MM.1S (cell line): Measurements from ENCODE around the gene BGN.

Experiments
- DNase-seq: peaks from one replicate; pipeline ENCODE4 v3.0.0-alpha.2; 2015
- H2AFZ ChIP-seq: fragments of 300-600 bp; sonication (generic); 2 replicates; pipeline ENCODE4 v1.6.0; 2016; ENCODE audit warnings: antibody characterized with exemption, low read length
- H3F3A ChIP-seq: fragments of 300-600 bp; sonication (generic); 2 replicates; pipeline ENCODE4 v1.6.1; 2016; ENCODE audit warnings: mild to moderate bottlenecking, antibody characterized with exemption, low read length, moderate library complexity, mixed read lengths; ENCODE audit not compliant: insufficient read depth
- H3K27ac ChIP-seq: fragments of 300-600 bp; sonication (generic); 2 replicates; pipeline ENCODE4 v1.5.1; 2016; ENCODE audit warnings: mild to moderate bottlenecking, low read length
- H3K27me3 ChIP-seq: fragments of 300-600 bp; sonication (generic); replicated peaks from 2 replicates; pipeline ENCODE4 v1.6.0; 2016; ENCODE audit warnings: low read length; ENCODE audit not compliant: insufficient read depth
- H3K36me3 ChIP-seq: fragments of 300-600 bp; sonication (generic); replicated peaks from 2 replicates; pipeline ENCODE4 v1.6.1; 2016; ENCODE audit warnings: mild to moderate bottlenecking, low read length, mixed read lengths; ENCODE audit not compliant: insufficient read depth
- H3K4me1 ChIP-seq: fragments of 300-600 bp; sonication (generic); 2 replicates; pipeline ENCODE4 v1.6.1; 2016; ENCODE audit warnings: low read length, mixed read lengths
- H3K4me2 ChIP-seq: fragments of 300-600 bp; sonication (generic); 2 replicates; pipeline ENCODE4 v1.6.0; 2016; ENCODE audit warnings: low read depth, low read length
- H3K4me3 ChIP-seq: fragments of 300-600 bp; sonication (generic); 2 replicates; pipeline ENCODE4 v1.5.1; 2016; ENCODE audit warnings: low read length, mixed read lengths
- H3K79me2 ChIP-seq: fragments of 300-600 bp; sonication (generic); 2 replicates; pipeline ENCODE4 v1.6.1; 2016; ENCODE audit warnings: mixed run types, low read length, mixed read lengths
- H3K9ac ChIP-seq: fragments of 300-600 bp; sonication (generic); 2 replicates; pipeline ENCODE4 v1.6.1; 2016; ENCODE audit warnings: low read length, mixed read lengths
- H3K9me2 ChIP-seq: fragments of 300-600 bp; sonication (generic); replicated peaks from 2 replicates; pipeline ENCODE4 v1.6.1; 2016; ENCODE audit warnings: mild to moderate bottlenecking, low read length, mixed read lengths; ENCODE audit not compliant: insufficient read depth
- H3K9me3 ChIP-seq: fragments of 300-600 bp; sonication (generic); replicated peaks from 2 replicates; pipeline ENCODE4 v1.6.1; 2016; ENCODE audit warnings: mild to moderate bottlenecking, low read length, mixed read lengths; ENCODE audit not compliant: insufficient read depth
- H4K20me1 ChIP-seq: fragments of 300-600 bp; sonication (generic); 2 replicates; pipeline ENCODE4 v1.6.1; 2016; ENCODE audit warnings: mild to moderate bottlenecking, low read length, moderate library complexity, mixed read lengths; ENCODE audit not compliant: insufficient read depth
- EZH2 ChIP-seq: fragments of 300-600 bp; sonication (generic); optimal IDR thresholded peaks from 2 replicates; pipeline ENCODE3; 2017; ENCODE audit warnings: low read depth, mild to moderate bottlenecking, antibody characterized with exemption, low read length, mixed read lengths
- EZH2phosphoT487 ChIP-seq: fragments of 300-600 bp; sonication (generic); IDR thresholded peaks from 2 replicates; pipeline ENCODE4 v1.6.1; 2018; ENCODE audit warnings: antibody characterized with exemption, low read length
- TF ChIP-seq, protein P1 (sequence below): fragments of 300-600 bp; sonication (generic); IDR thresholded peaks from 2 replicates; pipeline ENCODE4 v1.5.1; 2016; ENCODE audit warnings: antibody characterized with exemption, low read length, mixed read lengths

The BGN gene

GRCh38 chrX:153465691-153466380, 28.9 kb upstream of the BGN start:
- Histone ChIP-seq H3K27ac (no peak overlapping the region), H3K9ac (no peak overlapping the region), H2AFZ (no peak overlapping the region), H3K9me2 (no peaks in the 10 kb centered on the region), H3K4me2 (no peak overlapping the region), H3K27me3 (no peaks in the 10 kb centered on the region), H3K36me3 (no peaks in the 10 kb centered on the region; the same call in 1 of the 2 replicates), H3K9me3 (no peaks in the 10 kb centered on the region), H3F3A (no peaks in the 10 kb centered on the region), H3K79me2 (peaks cover 8% of the 10 kb centered on the region), H4K20me1 (no peaks in the 10 kb centered on the region), H3K4me1 (no peaks in the 10 kb centered on the region), H3K4me3 (no peak overlapping the region)
- no peak for DNase-seq
- TF ChIP-seq EZH2 (no peak), EZH2phosphoT487 (no peak)
- TF ChIP-seq, protein P1, sequence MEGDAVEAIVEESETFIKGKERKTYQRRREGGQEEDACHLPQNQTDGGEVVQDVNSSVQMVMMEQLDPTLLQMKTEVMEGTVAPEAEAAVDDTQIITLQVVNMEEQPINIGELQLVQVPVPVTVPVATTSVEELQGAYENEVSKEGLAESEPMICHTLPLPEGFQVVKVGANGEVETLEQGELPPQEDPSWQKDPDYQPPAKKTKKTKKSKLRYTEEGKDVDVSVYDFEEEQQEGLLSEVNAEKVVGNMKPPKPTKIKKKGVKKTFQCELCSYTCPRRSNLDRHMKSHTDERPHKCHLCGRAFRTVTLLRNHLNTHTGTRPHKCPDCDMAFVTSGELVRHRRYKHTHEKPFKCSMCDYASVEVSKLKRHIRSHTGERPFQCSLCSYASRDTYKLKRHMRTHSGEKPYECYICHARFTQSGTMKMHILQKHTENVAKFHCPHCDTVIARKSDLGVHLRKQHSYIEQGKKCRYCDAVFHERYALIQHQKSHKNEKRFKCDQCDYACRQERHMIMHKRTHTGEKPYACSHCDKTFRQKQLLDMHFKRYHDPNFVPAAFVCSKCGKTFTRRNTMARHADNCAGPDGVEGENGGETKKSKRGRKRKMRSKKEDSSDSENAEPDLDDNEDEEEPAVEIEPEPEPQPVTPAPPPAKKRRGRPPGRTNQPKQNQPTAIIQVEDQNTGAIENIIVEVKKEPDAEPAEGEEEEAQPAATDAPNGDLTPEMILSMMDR: no peak

DNA sequence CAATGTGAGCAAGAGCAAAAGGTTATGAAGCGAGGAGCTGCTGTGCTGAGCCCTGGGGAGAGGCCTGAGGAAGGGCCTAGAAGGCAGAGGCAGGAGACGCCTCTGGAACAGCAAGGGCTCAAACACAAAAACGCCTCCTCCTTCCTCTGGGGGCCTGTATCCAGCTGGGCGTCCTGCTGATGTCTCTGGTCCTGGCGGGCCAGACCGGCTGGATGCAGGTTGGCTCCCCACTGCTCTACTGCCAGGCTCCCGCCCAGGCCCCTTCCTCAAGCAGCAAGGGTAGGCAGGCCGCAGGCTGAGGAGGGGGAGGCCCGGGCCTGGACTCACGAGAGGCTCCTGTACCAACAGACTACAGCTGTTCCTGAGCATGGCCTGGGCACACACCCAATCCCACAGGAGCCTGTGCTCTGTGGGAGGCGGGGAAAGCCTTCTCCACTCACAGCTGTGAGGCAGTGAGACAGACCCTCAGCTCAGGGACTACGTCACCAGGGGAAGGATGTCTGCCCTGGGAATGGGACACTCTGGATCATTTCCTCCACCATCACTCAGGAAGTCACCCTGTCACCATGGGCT, 26.7 kb upstream of the BGN start:
- Histone ChIP-seq H3K27ac (no peak overlapping the region), H3K9me2 (no peaks in the 10 kb centered on the region), H3K36me3 (no peaks in the 10 kb centered on the region; the same call in 1 of the 2 replicates), H4K20me1 (no peaks in the 10 kb centered on the region), H3K27me3 (no peaks in the 10 kb centered on the region), H3K79me2 (peaks cover 8% of the 10 kb centered on the region), H3K4me3 (no peak overlapping the region), H3K9me3 (no peaks in the 10 kb centered on the region), H3F3A (no peaks in the 10 kb centered on the region), H2AFZ (no peak overlapping the region), H3K4me2 (no peak overlapping the region), H3K4me1 (no peaks in the 10 kb centered on the region), H3K9ac (no peak overlapping the region)
- DNase-seq: no peak
- TF ChIP-seq EZH2 (no peak), EZH2phosphoT487 (no peak)
- TF ChIP-seq, protein P1: no peak

DNA sequence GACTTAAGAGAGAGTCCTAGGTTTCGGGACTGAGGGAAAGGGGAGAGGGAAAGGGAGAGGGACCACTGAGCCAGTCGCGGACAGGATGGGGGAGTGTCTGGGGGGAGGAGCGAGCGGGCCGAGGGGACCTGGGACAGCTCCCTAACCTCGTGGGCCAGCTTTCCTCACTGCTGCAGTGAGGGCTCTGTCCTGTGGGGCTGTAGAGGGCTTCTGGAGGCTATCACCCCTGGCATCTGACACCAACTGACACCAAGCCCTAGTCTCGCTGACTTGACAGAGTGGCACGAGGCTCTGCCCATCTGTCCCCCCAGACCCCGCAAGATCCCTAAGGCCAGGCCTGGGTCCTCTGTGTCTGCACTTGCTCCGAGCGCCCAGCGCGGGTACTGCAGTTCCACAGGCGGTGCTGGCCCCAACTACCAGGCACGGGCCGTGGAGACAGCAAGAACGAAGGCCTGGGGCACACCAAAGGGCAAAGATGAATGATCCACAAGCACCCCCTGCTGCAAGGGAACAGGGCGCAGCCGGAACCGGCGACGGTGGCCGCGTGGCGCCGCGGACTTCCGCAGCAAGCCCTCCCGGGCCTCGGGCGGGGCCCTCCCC, 24.9 kb upstream of the BGN start:
- no peaks in the 10 kb centered on the region for H3K9me3 ChIP-seq
- peak overlapping the region; percentile 76 for H3K4me2 ChIP-seq
- no peaks in the 10 kb centered on the region for H4K20me1 ChIP-seq
- H3F3A ChIP-seq: no peaks in the 10 kb centered on the region
- peak overlapping the region; percentile 74 for H3K4me3 ChIP-seq
- peak overlapping the region; percentile 27; the same call in 1 of the 2 replicates for H3K27ac ChIP-seq
- no peak for TF ChIP-seq EZH2phosphoT487
- TF ChIP-seq, protein P1: peak; percentile 18; the same call in 1 of the 2 replicates
- no peaks in the 10 kb centered on the region for H3K9me2 ChIP-seq
- peaks cover under 1% of the 10 kb centered on the region; the same call in 1 of the 2 replicates for H3K27me3 ChIP-seq
- DNase-seq: peak; percentile 29
- H3K36me3 ChIP-seq: no peaks in the 10 kb centered on the region
- H3K9ac ChIP-seq: peak overlapping the region; percentile 72
- peak overlapping the region; percentile 83 for H2AFZ ChIP-seq
- no peaks in the 10 kb centered on the region for H3K4me1 ChIP-seq
- peaks cover 8% of the 10 kb centered on the region for H3K79me2 ChIP-seq
